Measurements from ENCODE around the gene CPNE2.

DNA sequence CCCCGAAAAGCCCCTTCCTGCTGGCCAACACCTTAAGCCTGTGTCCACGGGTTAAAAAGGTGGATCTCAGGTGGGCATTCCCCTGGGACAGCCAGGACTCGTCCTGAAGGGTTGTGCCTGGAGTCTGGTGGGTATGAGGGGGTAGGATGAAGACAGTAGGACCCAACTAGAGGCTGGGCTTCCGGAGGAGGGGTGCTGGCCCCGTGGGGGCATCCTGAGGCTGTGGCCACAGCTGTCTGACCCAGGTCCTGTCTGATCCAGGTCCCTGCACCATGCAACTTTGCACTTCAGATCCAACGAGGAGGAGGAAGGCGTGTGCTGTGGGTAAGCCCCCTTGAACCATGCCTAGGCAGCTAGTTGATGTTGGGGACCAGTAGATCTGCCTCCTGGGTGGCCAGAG is 37.6 kb upstream of the CPNE2 start:
- TF ChIP-seq TBP (IDR thresholded peaks at IDR 0.05; ENCODE audit: low read depth, low read length) (no peak), EZH2 (IDR thresholded peaks at IDR 0.05; ENCODE audit: low read depth, low read length, severe bottlenecking) (no peak), CTCF (IDR thresholded peaks at IDR 0.05; ENCODE audit: control extremely low read depth in 1 of 3, insufficient read depth in 1 of 3, low read depth in 1 of 3, low read length in 3 of 3) (no peak), CHD1 (IDR thresholded peaks at IDR 0.05; ENCODE audit: low read depth, low read length) (no peak), SIRT6 (IDR thresholded peaks at IDR 0.05; ENCODE audit: low read length) (no peak), TCF12 (IDR thresholded peaks at IDR 0.05; ENCODE audit: low read depth, low read length) (no peak), RAD21 (IDR thresholded peaks at IDR 0.05 in 1 of 2, conservative IDR thresholded peaks at IDR 0.05 in 1 of 2; ENCODE audit: low read depth in 2 of 2, low read length in 2 of 2) (no peak), POLR2AphosphoS5 (IDR thresholded peaks at IDR 0.05; ENCODE audit: low read depth, low read length) (no peak), FOSL1 (IDR thresholded peaks at IDR 0.05; ENCODE audit: insufficient read depth, low read depth, low read length) (no peak)
